ENCODE measurements around the gene LRIG2.

Gene LRIG2

GRCh38 chr1:113170519-113170918 is 97.5 kb downstream of the LRIG2 start:
- DNase-seq (ENCODE audit: low read depth): no peak

- DNase-seq (ENCODE audit: low read depth): no peak
Observed at GRCh38 chr1:113178106-113178505, 105.1 kb downstream of the LRIG2 start.

- no peak for DNase-seq (ENCODE audit: low read depth)
Observed at GRCh38 chr1:113178522-113178921, 105.5 kb downstream of the LRIG2 start.
